ENCODE results near the gene OIT3.

DNA sequence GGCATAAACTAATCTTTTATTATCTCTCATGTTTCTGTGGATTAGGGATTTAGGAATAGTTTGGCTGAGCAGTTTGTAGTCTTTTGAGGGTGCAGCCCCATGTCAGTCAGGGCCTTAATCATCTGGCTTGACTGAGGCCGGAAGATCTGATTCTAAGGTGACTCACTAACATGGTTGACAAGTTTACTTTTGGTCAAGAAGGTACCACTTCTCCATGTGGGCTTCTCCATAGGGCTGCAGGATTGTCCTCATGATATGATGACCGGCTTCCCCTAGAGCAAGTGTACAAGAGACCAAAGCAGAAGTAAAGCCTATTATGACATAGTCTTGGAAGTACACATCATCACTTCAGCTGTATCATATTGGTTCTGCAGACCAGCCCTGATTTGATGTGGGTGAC lies 45.9 kb upstream of the OIT3 start:
- TF ChIP-seq, protein P1, sequence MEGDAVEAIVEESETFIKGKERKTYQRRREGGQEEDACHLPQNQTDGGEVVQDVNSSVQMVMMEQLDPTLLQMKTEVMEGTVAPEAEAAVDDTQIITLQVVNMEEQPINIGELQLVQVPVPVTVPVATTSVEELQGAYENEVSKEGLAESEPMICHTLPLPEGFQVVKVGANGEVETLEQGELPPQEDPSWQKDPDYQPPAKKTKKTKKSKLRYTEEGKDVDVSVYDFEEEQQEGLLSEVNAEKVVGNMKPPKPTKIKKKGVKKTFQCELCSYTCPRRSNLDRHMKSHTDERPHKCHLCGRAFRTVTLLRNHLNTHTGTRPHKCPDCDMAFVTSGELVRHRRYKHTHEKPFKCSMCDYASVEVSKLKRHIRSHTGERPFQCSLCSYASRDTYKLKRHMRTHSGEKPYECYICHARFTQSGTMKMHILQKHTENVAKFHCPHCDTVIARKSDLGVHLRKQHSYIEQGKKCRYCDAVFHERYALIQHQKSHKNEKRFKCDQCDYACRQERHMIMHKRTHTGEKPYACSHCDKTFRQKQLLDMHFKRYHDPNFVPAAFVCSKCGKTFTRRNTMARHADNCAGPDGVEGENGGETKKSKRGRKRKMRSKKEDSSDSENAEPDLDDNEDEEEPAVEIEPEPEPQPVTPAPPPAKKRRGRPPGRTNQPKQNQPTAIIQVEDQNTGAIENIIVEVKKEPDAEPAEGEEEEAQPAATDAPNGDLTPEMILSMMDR (tag by site-specific recombination; IDR thresholded peaks at IDR 0.05): no peak
- TF ChIP-seq ZBTB7A (tag by site-specific recombination; IDR thresholded peaks at IDR 0.05; ENCODE audit: low read depth): no peak
- no peak for TF ChIP-seq SP2 (tag by site-specific recombination; IDR thresholded peaks at IDR 0.05)
- no peak for TF ChIP-seq ZNF501 (tag by site-specific recombination; IDR thresholded peaks at IDR 0.05)
- TF ChIP-seq SCRT2 (tag by site-specific recombination; IDR thresholded peaks at IDR 0.05): no peak
- TF ChIP-seq, protein P2, sequence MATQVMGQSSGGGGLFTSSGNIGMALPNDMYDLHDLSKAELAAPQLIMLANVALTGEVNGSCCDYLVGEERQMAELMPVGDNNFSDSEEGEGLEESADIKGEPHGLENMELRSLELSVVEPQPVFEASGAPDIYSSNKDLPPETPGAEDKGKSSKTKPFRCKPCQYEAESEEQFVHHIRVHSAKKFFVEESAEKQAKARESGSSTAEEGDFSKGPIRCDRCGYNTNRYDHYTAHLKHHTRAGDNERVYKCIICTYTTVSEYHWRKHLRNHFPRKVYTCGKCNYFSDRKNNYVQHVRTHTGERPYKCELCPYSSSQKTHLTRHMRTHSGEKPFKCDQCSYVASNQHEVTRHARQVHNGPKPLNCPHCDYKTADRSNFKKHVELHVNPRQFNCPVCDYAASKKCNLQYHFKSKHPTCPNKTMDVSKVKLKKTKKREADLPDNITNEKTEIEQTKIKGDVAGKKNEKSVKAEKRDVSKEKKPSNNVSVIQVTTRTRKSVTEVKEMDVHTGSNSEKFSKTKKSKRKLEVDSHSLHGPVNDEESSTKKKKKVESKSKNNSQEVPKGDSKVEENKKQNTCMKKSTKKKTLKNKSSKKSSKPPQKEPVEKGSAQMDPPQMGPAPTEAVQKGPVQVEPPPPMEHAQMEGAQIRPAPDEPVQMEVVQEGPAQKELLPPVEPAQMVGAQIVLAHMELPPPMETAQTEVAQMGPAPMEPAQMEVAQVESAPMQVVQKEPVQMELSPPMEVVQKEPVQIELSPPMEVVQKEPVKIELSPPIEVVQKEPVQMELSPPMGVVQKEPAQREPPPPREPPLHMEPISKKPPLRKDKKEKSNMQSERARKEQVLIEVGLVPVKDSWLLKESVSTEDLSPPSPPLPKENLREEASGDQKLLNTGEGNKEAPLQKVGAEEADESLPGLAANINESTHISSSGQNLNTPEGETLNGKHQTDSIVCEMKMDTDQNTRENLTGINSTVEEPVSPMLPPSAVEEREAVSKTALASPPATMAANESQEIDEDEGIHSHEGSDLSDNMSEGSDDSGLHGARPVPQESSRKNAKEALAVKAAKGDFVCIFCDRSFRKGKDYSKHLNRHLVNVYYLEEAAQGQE (tag by site-specific recombination; IDR thresholded peaks at IDR 0.05): no peak
